HG02642 (cell line): ENCODE results near the gene HSPBAP1.
A peak's percentile ranks its signal among the peaks of the same experiment; 100 is the strongest.
"Not testable (repeated sequence)": the region's sequence is repeated elsewhere in the genome, so short reads cannot be mapped to it uniquely, and the experiment has no call there.

Source experiments
- ATAC-seq: cut with Tn5 transposase; IDR thresholded peaks from one replicate; pipeline ENCODE4 v1.9.1; 2021; ENCODE audit warnings: mild to moderate bottlenecking; ENCODE audit not compliant: unreplicated experiment, poor library complexity

HSPBAP1 gene

DNA sequence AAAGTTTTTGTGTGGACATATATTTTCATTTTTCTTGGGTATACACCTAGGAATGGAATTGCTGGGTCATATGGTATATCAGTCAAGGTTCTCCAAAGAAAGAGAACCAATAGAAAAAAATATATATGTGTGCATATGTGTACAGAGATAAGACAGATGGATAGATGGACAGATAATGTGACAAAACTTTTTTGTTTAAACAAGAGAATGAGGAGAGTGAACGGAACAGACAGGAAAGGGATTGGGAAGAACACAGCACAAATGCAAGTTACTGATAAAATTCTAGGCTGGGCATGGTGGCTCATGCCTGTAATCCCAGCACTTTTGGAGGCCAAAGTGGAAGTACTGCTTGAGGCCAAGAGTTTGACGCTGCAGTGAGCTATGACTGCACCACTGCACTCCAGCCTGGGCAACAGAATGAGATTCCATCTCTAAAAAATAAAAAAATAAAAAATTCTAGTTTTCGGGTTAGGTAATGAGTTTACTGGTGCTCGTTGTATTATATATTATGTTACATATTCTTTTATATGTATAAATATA lies 50.0 kb downstream of the HSPBAP1 start:
- ATAC-seq: no peak

GRCh38 chr3:122742234-122742633 lies 51.4 kb downstream of the HSPBAP1 start:
- ATAC-seq: no peak

DNA sequence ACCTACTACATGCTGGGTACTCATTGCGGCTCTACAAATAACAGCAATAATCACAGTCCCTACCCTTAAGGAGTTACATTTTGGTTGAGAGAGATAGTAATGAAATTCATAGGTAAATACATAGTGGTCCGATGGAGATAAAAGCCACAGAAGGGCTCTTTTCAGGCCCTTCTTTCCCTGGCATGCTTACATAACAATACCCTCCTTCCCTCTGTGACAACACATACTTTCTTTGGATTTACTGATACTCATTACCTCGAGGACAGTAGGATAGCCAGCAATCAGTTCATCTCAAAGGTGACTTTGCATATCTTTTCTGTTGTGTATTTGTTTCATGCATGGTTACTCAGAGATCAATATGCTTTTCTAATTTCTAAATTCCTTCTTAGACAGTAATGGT lies 54.5 kb downstream of the HSPBAP1 start:
- no peak for ATAC-seq

DNA sequence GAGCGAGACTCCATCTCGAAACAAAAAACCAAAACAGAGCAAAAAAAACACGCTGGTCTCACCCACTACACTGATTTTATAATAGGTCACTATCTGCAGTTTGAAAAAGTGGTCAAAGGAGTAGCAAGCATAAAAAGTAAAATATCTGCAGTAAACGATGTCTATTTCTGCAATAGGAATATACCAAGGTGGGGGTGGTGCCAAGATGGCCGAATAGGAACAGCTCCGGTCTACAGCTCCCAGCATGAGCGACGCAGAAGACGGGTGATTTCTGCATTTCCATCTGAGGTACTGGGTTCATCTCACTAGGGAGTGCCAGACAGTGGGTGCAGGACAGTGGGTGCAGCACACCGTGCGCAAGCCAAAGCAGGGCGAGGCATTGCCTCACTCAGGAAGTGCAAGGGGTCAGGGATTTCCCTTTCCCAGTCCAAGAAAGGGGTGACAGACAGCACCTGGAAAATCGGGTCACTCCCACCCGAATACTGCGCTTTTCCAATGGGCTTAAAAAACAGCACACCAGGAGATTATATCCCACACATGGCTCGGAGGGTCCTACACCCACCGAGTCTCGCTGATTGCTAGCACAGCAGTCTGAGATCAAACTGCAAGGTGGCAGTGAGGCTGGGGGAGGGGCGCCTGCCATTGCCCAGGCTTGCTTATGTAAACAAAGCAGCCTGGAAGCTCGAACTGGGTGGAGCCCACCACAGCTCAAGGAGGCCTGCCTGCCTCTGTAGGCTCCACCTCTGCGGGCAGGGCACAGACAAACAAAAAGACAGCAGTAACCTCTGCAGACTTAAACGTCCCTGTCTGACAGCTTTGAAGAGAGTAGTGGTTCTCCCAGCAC lies 60.7 kb downstream of the HSPBAP1 start:
- ATAC-seq: not testable (repeated sequence)

DNA sequence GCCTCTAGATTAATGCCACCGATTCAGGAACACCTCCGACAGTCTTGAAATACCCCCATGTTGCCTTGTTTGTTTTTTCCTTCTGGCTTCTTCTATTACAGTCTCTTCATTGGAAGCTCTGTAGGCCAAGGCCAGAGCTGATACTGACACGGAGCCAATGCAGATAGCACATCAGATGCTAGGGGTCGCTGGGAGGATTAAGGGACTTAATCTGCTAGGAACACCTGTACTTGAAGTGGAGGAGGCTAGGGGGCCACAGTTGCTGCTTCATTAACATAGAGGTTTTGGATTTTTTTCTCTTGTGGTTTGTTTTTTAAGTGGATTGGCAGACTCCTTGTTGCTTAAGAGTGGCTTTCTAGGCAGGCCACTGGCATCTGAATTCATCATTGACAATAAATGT lies 63.4 kb downstream of the HSPBAP1 start:
- no peak for ATAC-seq

- ATAC-seq: no peak
Measured at GRCh38 chr3:122728756-122729514, 64.7 kb downstream of the HSPBAP1 start.

- no peak for ATAC-seq
Measured at GRCh38 chr3:122728186-122728585, 65.4 kb downstream of the HSPBAP1 start.

GRCh38 chr3:122727766-122728165 lies 65.9 kb downstream of the HSPBAP1 start:
- ATAC-seq: no peak

DNA sequence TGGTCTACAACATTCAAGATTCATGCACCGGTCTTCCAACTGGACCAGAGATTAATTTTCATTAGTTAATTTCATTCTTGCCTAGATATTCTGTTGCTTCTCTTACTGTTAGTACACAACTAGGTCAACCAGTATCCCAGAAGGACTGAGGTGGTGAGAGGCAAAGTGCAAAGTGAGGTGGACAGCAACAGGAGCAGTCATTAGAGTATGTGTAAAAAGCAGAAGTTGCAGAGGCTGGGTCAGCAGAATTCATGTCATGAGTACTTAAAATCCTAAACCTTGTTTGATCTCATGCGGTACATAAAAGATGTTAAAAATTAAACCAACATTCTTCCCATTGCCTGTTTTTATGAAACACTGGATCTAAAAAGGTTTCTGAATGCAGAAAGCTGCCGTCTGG lies 66.3 kb downstream of the HSPBAP1 start:
- no peak for ATAC-seq

- no peak for ATAC-seq
Measured at GRCh38 chr3:122725106-122725505, 68.5 kb downstream of the HSPBAP1 start.

DNA sequence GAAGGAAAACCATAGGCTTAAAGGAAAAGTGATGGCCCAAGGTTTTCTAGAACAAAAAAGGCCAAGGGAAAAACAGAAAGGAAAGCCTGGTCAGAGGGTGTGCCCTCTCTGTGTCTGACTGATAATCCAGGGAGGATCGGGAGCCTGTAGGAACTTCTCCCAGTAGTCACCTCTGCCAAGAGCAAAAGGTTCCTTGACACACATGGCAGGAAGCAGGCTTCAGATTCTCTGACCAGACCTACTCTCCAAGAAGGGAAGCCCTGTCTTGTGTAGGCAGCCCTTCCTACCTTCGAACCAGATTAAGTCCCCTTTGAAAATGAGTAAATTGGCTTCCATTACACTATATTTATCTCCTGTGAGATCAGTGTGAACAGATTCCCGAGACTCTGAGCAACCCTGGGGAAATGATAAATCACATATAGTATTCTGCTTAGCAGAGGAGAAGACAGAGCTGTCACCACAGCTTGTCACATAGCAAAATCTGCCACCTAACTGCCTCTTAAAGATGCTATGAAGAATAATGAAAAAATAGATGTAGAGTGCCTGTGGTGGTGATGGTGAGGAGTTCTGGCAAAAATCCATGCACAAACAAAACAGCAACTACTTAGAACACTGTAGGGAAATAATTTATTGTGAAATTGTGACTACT lies 74.2 kb downstream of the HSPBAP1 start:
- no peak for ATAC-seq

- no peak for ATAC-seq
Measured at GRCh38 chr3:122716667-122717066, 77.0 kb downstream of the HSPBAP1 start.

DNA sequence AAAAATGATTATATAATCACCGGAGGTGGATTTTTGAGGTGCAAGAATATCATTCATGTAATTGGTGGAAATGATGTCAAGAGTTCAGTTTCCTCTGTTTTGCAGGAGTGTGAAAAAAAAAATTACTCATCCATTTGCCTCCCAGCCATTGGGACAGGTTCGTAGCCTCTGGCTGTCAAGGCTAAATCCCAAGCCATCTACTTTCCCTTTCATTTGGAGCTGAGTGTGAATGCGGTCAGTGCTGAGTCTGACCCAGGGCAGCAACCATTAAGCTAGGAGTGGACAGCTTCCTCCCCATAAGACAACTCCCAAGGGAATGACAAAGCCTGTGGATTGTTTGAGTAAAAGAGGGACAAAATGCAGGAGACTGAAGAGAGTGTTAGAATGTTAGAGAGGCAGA lies 79.4 kb downstream of the HSPBAP1 start:
- no peak for ATAC-seq

- not testable (repeated sequence) for ATAC-seq
Measured at GRCh38 chr3:122710616-122711251, 82.9 kb downstream of the HSPBAP1 start.

- ATAC-seq: no peak
Measured at GRCh38 chr3:122705379-122705778, 88.3 kb downstream of the HSPBAP1 start.

DNA sequence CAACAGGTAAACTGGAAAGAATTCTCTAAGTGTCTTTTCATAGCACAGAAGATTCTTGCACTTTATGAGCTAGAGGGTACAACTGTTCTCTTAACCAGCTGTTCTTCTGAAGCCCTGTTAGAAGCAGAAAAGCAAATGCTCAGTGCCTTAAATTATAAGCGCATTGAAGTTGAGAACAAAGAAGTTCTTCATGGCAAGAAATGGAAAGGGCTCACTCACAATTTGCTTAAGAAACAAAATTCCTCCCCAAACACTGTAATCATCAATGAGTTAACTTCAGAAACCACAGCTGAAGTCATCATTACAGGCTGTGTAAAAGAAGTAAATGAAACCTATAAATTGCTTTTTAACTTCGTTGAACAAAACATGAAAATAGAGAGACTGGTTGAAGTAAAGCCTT lies 93.4 kb downstream of the HSPBAP1 start:
- no peak for ATAC-seq

DNA sequence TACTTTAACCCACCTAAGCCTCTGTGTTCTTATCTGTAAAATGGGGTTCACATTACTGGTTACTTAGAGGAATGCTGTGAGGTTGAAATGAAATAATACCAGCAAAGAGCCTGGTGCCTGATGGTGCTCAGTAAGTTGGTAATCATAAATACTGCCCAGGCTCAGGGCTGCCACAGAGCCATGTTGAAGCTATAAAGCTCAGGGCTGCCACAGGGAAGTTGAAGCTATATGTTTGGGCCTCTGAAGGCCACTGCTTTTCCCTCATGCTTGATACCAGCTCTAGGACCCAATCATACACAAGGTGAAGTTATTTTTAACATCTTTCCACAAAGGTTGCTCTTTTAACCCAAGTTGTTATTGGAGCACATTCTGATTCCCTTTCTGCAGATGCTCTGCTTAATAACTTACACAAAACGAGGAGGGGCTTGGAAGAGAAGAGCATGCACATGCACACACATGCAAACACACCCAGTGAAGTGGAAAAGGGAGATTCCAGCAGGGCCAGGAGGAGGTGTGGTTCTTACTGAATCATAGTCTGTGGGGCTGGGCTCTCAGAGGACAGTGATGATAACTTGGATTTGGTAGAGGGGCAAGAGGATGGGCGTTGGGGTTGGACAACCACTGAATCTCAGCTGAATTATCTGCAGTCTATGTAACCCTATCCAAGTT lies 95.5 kb downstream of the HSPBAP1 start:
- ATAC-seq: peak; percentile 83

- no peak for ATAC-seq
Measured at GRCh38 chr3:122695927-122696561, 97.6 kb downstream of the HSPBAP1 start.

DNA sequence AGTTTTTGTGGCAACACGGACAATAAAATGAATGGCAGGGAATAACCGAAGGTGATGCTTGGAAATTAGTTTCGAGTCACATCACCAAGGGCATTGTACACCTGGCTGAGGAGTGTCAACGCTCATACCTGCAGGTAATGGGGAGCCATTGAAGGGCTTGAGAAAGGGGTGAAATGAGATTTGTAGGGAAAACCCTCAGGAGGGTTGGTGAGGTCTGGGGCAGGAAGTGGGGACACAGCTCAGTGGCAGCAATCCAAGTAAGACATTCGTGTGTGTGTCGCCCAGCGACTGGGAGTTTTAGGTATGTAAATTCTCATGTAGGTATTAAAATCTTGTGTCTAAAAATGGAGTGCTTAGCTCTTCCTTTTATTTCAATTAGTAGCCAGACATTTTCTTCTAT lies 98.7 kb downstream of the HSPBAP1 start:
- ATAC-seq: peak; percentile 46
